CD1c-positive myeloid dendritic cell (primary cell): ENCODE measurements around the gene FLCN.
"Not testable (repeated sequence)": the region's sequence is repeated elsewhere in the genome, so short reads cannot be mapped to it uniquely, and the experiment has no call there.

Experiments used
- DNase-seq: peaks from one replicate; pipeline ENCODE4 v3.0.0-alpha.2; 2016; ENCODE audit errors: extremely low spot score

Gene FLCN, protein sequence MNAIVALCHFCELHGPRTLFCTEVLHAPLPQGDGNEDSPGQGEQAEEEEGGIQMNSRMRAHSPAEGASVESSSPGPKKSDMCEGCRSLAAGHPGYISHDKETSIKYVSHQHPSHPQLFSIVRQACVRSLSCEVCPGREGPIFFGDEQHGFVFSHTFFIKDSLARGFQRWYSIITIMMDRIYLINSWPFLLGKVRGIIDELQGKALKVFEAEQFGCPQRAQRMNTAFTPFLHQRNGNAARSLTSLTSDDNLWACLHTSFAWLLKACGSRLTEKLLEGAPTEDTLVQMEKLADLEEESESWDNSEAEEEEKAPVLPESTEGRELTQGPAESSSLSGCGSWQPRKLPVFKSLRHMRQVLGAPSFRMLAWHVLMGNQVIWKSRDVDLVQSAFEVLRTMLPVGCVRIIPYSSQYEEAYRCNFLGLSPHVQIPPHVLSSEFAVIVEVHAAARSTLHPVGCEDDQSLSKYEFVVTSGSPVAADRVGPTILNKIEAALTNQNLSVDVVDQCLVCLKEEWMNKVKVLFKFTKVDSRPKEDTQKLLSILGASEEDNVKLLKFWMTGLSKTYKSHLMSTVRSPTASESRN

DNA sequence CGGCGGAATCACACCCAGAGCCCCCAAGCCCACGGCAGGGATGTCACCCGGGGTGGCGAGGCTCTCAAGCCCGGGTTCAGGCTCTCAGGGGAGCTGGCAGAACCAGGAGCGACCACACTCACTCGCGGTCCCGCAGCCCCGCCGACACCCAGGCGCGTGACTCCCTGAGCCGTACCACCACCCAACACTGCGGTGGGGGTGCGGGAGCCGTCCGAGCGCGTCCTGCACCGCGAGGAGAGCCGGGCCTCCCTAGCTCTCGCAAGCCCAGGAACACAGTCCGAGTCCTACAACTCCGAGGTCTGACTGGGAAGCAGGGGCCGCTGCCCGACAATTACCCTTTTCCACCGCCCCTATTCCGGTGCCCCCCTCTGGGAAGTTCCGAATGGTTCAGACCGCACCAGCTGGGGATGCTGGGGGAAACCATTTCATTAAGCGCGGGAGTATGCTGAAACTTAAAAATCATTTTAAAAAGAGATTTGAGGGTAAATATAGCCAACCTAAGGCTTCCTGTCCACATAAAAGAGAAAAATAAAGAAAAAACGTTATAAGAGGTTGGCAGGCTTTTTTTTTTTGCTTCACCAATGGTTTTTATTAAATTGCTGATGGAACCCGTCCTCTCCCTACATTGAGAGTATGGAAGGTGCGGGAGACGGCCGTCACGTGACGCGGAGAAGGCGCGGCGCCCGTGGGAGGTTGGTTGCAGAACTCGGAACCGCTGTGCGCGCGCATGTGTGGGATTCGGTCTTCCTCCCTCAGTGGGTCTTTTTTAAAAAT is at the start of gene FLCN:
FLCN (minus strand) TSS at position 143 of the 774 bp plus-strand sequence. CDS start 9,031 bp downstream, outside the sequence.
- peak; percentile 97 for DNase-seq

DNA sequence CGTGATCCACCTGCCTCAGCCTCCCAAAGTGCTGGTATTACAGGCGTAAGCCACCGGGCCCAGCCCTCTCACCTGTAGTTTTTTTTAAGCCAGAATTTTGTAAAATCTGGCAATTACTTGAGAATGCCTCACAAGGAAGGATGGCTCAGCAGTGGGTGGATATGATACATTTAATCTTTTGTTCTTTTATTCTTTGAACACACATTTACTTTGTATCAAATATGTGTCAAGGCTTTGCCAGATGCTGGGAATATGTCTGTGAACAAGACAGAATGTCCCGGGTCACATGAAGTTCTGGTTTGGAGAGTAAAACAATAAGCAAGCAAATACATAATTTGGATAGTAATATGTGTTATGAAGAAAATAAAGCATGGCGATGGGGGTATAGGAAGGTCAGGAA is 49.0 kb upstream of the FLCN start:
- no peak for DNase-seq

DNA sequence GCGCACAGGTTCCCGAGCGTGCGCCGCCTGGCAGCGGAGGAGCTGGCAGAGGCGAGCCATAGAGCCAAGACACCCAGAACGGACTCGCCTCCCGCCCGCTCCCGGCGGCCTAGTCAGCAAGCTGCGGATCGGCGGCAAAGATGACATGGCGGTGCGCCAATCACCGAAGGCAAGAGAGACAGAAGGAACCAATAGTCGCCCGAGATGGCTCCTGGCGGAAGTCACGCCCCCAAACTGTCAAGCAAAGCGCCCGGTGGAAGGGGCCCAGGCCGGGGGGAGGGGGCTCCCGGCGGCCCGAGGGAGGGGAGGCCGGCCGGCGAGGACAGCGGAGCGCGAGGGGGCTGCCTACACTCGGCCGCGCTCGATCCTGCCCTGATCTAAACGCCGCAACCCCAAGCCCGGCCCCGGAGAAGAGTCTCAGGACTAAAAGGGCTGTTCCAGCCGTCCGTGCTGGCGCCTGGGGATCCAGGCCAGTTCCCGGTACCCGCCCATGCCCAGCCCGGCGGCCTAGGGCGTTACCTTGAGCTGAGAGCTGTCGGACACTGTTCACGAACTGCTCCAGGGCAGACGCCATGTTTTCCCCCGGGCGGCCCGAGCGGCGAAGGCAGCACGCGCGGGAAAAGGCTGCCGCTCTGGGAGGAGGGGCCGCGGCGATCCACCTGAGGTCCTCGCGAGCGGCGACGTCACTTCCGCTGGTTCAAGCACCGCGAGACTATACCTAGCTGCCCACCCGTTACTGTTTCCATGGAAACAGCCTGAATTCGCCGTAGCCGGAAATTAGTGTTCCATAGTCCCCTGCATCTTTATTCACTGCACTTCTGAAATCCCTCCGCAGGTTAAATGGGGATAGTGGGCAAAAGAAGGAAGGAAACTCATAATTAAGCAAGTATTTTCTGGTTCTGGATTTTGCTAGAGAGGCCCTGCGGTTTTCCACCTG is 43.9 kb upstream of the FLCN start, which contains the start of gene COPS3:
COPS3 (minus strand) TSS at position 634 of the 937 bp plus-strand sequence; CDS start at position 574, 60 bp downstream.
- peak; percentile 99 for DNase-seq

DNA sequence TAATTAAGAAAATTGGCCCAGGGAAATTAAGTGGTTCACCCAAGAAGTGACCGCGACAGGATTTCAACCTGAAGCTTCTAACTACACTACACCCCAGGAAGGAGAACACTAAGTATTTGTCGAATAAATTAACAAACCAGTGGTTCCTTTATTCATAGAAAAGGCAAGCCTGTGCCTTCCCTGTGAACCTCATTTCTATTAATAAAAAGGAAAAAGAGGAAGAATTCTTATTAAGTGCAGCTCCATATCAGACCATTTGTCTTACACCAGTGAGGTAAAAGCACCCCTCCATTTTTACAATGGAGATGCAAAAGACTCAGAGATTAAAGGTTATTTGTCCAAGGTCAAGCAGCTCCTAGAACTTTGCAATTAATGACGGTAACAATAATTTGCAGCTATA is 42.3 kb upstream of the FLCN start:
- DNase-seq: peak; percentile 17

DNA sequence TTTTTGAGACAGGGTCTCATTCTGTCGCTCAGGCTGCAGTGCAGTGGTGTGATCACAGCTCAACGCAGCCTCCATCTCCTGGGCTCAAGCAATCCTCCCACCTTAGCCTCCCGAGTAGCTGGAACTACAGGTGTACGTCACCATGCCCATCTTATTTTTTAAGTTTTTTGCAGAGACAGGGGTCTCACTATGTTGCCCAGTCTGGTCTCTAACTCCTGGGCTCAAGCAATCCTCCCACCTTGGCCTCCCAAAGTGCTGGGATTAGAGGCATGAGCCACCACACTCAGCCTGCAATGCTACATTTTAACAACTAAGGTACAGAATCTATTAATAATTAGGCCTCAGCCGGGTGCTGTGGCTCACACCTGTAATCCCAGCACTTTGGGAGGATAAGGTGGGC is 40.5 kb upstream of the FLCN start:
- not testable (repeated sequence) for DNase-seq

DNA sequence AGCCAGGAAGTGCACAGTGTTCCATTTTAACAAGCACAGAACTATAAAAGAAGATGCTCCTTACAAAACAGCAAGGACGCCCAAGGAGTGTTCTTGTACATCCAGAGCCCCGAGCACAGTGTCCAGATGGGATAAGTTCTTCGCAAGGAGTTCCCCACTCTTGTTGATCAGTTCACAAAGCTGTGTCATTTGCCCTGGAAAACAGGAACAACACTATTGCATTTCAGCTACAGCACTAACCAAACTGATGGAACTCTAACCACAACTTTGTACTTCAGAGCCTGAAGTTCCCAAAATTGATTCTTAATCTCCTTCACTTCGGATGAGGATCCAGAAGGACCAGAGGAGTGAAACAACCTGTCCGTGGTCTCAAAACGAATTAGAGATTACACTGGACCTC is 39.0 kb upstream of the FLCN start:
- DNase-seq: peak; percentile 76

DNA sequence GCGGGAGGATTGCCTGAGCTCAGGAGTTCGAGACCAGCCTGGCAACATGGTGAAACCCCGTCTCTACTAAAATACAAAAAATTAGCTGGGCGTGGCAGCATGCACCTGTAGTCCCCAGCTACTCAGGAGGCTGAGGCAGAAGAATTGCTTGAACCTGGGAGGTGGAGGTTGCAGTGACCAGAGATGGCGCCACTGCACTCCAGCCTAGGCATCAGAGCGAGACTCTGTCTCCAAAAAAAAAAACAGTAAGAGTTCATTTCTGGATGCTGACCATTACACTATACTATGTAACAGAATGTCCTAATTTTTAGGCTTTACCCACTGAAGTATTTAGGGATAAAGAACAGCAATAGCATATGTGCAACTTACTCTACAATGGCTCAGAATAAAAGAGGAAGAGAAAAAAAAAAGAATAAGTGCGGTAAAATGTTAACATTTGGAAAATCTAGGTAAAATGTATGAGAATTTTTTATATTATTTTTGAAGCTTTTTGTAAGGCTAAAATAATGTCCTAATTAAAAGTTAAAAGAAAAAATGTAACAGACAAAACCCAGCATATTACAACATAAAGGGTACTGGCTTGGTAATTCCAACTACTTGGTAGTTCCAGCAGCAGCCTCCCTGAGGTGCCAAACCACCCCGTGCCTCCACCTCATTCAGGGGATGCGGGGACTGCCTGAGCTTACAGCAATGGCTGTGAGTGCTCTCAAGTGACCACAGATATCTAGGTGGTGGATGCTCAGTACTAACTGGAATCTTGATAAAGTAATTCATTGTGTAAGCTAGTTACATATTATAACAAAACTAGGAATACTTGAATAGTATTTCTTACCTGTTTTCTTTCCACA is 33.2 kb upstream of the FLCN start:
- no peak for DNase-seq

DNA sequence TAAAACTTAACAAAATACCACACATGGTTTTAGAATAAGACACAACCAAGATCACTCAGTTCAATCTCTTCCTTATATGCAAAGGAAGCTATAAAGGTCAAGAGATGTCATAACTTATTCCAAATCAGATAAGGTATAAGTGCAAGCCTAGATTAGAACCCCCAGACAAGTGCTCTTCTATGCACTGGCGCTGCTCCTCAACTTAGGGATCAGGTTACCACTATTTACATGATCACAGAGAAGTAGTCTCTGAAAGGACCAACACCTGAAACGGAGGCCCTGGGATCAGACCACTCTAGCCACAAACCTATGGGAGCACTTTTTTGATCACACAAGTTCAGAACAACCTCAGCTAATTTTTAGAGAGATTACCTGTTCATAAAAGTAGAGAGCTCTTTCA is 27.5 kb upstream of the FLCN start:
- DNase-seq: no peak

DNA sequence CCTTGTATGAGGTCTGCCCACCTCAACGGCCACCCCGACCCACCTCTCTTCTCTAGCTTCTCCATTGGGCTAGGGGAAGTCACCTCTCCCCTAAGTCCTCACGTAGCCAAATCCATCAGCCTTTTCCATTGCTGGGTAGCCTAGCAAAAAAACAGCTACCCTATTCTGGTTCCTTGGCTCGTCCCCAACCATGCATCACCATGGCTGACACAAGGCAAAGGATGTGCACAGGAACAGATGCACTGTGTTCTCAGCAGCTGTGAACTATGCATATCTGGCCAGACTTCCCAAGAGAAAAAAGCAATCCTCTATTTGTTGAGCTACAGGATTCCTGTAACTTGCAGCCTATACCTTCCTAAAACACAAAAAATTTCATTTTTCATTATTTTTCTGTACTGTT is 22.0 kb upstream of the FLCN start:
- DNase-seq: no peak

DNA sequence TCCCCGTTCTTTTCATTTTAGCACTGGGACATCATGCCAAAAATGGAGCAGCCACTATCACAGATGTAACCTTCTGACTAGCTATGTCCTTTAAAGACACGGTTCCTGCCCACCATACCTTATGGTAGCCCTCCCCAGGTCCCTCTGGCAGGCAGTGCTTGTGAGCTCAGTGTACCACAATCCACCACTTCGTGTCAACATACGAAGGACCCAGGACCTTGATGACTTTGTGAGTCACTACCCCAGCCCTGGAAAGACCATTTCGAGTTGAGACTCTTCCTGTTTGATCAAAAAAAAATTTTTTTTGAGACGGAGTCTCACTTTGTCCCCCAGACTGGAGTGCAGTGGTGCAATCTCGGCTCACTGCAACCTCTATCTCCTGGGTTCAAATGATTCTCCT is 21.0 kb upstream of the FLCN start:
- DNase-seq: no peak

DNA sequence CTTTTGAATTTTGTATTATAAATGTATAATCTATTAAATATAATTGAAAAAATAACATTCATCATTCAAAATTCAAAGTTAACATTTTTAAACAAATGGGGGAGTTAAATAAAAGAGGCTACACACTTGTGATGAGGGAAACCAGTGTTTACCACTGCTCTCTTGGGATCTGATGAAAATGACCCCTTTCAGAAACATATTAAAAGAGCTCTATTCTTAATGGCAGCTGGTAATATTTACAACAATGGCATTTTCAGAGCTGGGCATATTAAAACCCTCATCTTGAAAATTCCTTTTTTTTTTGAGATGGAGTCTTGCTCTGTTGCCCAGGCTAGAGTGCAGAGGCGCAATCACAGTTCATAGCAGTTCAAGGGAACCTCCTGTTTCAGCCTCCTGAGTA is 19.3 kb upstream of the FLCN start:
- DNase-seq: no peak

DNA sequence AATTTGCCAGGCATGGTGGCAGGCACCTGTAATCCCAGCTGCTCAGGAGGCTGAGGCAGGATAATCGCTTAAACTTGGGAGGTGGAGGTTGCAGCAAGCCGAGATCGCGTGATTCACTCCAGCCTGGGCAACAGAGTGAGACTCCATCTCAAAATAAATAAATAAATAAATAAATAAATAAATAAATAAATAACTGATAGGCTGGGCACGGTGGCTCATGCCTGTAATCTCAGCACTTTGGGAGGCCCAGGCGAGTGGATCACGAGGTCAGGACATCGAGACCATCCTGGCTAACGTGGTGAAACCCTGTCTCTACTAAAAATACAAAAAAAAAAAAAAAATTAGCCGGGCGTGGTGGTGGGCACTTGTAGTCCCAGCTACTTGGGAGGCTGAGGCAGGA is 18.7 kb upstream of the FLCN start:
- not testable (repeated sequence) for DNase-seq

DNA sequence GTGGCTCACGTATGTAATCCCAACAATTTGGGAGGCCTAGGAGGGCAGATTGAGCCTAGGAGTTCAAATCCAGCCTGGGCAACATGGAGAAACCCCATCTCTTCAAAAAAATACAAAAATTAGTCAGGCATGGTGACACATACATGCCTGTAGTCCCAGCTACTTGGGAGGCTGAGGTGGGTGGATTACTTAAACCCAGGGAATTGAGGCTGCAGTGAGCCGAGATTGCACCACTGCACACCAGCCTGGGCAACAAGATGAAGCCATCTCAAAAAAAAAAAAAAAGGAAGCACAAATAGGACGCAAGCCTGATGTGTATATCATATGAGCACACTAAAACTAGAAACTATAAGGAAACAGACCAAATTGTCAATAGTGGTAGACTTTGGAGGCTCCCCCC is 17.1 kb upstream of the FLCN start:
- DNase-seq: peak; percentile 52

DNA sequence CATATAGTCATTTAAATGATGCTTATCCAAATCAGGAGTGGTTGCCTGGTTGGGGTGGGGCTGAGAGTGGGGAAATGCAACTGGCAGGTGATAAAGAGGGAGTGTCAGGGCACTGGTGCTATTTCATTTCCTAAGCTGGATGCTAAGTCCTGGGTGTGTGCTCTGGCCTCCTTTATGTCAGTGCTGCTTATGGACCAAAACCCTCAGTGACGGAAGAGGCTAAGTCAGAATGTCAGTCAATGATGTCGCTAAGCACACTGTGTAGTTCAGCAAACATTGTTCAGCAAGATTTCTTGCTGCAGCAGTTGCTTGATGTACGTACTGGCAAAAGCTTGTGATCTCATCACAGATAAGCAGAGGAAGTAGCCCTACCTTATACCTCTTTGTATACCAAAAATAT is 16.4 kb upstream of the FLCN start:
- DNase-seq: no peak

DNA sequence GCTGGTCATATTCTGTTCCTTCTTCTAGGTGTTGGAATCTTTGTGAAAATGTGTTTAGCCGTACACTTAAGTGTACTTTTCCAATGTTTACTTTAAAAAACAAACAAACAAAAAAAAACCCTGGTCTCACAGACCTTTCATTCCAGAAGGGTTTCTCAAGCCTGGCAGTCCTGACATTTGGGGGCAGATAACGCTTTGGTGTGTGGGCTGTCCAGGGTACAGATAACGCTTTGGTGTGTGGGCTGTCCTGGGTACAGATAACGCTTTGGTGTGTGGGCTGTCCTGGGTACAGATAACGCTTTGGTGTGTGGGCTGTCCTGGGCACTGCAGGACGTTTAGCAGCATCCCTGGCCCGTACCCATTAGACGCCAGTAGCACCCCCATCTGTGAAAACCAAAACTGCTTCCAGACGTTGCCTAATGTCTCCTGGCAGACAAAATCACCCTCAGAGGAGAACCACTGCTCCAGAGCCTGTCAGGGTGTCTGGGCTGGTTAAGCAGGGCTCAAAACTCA is 15.2 kb upstream of the FLCN start:
- no peak for DNase-seq

DNA sequence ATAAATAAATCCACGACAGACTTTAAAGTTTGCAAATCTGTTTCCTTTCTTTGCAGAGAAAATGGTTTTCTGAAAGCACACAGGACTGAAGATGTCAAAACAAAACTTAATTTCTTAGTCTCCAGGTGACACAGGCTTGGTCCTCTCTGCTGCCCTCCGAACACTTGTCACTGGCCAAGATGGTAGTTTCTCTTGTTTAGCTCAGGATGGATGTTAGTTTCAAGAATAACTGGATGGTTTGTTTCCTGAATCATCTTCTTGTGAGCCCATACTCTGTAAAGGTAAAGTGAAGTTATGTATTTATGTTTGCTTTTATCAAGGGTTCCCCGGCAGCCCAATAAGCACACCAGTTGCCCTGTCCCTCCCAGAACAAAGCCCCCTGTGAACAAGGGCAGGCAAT is 9.9 kb upstream of the FLCN start:
- no peak for DNase-seq

DNA sequence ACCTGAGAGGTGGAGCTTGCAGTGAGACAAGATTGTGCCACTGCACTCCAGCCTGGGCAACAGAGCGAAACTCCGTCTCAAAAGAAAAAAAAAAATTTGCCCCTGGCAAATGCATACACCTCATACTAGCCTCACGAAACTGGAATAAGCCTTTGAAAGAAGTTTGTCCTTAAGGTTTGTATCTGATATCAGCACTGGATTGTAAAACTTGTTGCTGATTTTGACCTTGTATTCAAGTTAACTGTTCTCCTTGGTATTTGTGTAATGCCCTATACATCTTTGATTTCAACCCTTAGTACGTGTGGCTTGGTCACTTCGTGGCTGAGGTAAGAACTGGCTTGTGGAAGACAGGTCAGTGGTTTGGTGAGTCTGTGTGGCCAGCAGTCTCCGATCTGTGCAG is 6.2 kb upstream of the FLCN start:
- no peak for DNase-seq

DNA sequence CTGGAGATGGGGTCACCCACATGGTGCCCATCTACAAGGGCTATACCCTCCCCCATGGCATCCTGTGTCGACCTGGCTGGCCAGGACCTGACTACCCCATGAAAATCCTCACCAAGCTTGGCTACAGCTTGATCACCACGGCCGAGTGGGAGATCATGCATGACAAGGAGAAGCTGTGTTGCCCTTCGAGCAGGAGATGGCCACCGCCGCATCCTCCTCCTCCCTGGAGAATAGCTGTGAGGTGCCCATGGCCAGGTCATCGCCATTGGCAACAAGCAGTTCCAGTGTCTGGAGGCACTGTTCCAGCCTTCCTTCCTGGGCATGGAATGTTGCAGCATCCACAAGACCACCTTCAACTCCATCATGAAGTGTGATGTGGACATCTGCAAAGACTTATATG is 5.3 kb upstream of the FLCN start:
- no peak for DNase-seq

DNA sequence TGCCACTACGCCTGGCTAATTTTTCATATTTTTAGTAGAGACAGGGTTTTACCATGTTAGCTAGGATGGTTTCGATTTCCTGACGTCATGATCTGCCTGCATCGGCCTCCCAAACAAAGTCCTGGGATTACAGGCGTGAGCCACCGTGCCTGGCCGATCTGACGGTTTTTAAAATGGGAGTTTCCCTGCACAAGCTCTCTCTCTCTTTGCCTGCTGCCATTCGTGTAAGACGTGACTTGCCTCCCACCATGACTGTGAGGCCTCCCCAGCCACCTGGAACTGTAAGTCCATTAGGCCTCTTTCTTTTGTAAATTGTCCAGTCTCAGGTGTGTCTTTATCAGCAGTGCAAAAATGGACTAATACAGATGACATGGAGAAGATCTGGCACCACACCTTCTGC is 4.7 kb upstream of the FLCN start:
- no peak for DNase-seq

DNA sequence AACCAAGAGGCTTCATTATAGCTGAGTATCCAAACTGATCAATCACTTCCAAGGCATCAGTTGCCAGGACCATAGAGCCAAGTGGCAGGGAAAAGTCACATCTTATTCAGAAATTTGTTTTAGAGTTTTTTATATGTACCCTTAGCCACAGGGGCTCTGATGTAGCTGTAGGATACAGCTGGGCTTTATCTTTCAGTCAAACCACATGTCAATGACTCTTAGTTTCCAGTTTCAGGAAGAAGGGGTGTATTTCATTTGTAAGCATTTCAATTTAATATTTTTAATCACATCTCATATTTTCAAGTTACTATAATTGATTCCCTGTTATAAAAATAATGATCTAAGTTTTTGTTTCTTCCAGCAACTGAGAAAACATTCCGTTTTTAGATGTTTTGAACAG is 2.9 kb upstream of the FLCN start:
- no peak for DNase-seq
